ENCODE data around the gene SLAMF1.
"Not testable (repeated sequence)": the region's sequence is repeated elsewhere in the genome, so short reads cannot be mapped to it uniquely, and the experiment has no call there.

Gene SLAMF1

DNA sequence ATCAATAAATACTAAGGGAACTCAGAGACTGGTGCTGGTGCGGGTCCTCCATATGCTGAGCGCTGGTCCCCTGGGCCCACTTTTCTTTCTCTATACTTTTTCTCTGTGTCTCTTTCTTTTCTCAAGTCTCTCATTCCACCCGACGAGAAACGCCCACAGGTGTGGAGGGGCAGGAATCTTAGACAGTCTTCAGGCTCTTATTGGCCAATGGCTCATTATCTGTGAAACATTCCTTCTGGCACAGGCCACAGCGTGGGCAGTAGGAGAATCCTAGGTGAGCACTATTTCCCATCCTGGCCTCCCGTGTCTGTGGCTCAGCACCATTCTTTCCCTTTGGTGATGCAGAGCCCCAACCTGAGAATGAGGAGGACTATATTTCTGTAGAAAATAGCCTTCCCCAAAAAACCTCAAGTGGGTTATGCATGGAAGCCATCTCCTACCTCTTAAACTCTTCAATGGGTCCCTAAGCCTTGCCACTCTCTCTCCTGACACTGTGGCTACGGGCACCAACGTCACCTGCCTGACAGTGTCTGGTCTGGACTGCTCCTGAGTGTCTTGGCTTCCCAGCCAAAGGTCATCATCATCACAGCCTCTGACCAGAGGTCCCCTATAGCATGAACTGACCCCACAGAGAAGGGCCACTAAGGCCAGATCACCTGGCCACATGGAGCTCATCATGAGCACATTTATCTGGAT lies 6.2 kb upstream of the SLAMF1 start:
- no peak for DNase-seq (ENCODE audit: low spot score)
- H2BK12ac ChIP-seq (ENCODE audit: low read length): no peak overlapping the region
- WGBS, 2 donors (ENCODE audit: extremely low coverage in 2 of 2, insufficient read length in 2 of 2, insufficient replicate concordance in 1 of 2): no CpG with 5 or more reads among the region's 9 CpGs

GRCh38 chr1:160652065-160652641 lies 5.3 kb upstream of the SLAMF1 start:
- not testable (repeated sequence) for H3K27ac ChIP-seq (replicated peaks; ENCODE audit: low read length)
- WGBS, 2 donors (ENCODE audit: extremely low coverage in 2 of 2, insufficient read length in 2 of 2, insufficient replicate concordance in 1 of 2): no CpG with 5 or more reads among the region's 8 CpGs

More for the DNA sequence above, 6.2 kb upstream of the SLAMF1 start:
- no peak overlapping the region for H3K23ac ChIP-seq (ENCODE audit: low read depth, low read length, poor library complexity)
- peaks cover 0 to 3% of the 10 kb centered on the region in 2 donors for H3K4me1 ChIP-seq (ENCODE audit: control insufficient read depth in 2 of 2, insufficient read depth in 1 of 2, low read depth in 1 of 2, low read length in 2 of 2)
- peaks cover 0 to 3% (median 0%) of the 10 kb centered on the region in 3 experiments for H3K27me3 ChIP-seq (ENCODE audit: control insufficient read depth in 3 of 3, insufficient read depth in 3 of 3, low read depth in 1 of 3, low read length in 3 of 3)
- no peaks in the 10 kb centered on the region for H3K36me3 ChIP-seq (replicated peaks in 1 of 2; ENCODE audit: control insufficient read depth in 2 of 2, insufficient read depth in 2 of 2, low read length in 2 of 2)
- H3K4me2 ChIP-seq (ENCODE audit: insufficient read depth, low read length, poor library complexity, severe bottlenecking): no peak overlapping the region
- no peak overlapping the region for H2BK5ac ChIP-seq (ENCODE audit: low read length)
- H3K14ac ChIP-seq (ENCODE audit: low read length): no peak overlapping the region
- no peak overlapping the region for H2BK15ac ChIP-seq (ENCODE audit: low read length)
- no peaks in the 10 kb centered on the region for H3K9me3 ChIP-seq (replicated peaks in 1 of 2; ENCODE audit: control insufficient read depth in 2 of 2, insufficient read depth in 1 of 2, low read depth in 1 of 2, low read length in 2 of 2)
- H3K9ac ChIP-seq (ENCODE audit: low read depth, low read length, poor library complexity): peak overlapping the region; percentile 7
- H3K18ac ChIP-seq (ENCODE audit: low read length): no peak overlapping the region
- no peak overlapping the region for H3K4ac ChIP-seq (ENCODE audit: low read length)
- no peak overlapping the region for H3K27ac ChIP-seq (replicated peaks; ENCODE audit: low read length)
- H3K79me1 ChIP-seq (ENCODE audit: low read depth, low read length): no peaks in the 10 kb centered on the region
- no peak overlapping the region for H4K91ac ChIP-seq (ENCODE audit: low read depth, low read length, poor library complexity)
- no peak overlapping the region for H2AFZ ChIP-seq (ENCODE audit: low read length)
- H3K4me3 ChIP-seq (ENCODE audit: low read length in 2 of 2): no peak overlapping the region
- H2AK5ac ChIP-seq (ENCODE audit: low read depth, low read length): no peak overlapping the region
- H4K8ac ChIP-seq (ENCODE audit: low read depth, low read length): no peak overlapping the region
- no peak overlapping the region for H2BK120ac ChIP-seq (ENCODE audit: low read depth, low read length)

DNA sequence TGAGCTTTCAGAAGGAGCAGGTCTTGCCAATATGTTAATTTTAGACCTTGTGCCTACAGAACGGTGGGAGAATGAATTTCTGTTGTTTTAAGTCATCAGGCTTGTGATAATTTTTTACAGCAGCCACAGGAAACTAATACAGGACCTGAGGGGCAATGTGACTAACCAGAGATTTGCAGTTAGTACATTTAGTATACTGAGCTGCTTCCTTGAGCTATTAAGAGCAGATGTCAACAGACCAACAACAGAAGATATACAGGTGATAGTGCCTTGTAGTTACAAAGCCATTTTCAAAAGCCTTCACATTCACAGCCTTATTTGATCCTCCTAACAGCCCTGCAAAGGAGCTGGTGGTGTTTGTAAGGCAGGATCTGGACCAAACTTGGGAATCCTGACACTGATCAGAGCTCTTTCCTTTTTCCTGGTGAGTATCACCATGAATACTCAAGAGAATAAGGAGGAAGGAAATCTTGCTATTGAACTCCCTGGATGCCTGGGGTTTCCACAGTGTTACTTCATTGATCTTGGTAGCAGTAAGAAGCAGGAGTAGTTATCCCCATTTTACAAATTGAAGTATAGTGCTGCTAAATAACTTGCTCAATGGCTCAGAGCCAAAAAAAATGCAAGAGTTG lies 4.7 kb upstream of the SLAMF1 start:
- H3K4me3 ChIP-seq (ENCODE audit: low read length in 2 of 2): no peak overlapping the region
- no peaks in the 10 kb centered on the region for H3K9me3 ChIP-seq (replicated peaks in 1 of 2; ENCODE audit: control insufficient read depth in 2 of 2, insufficient read depth in 1 of 2, low read depth in 1 of 2, low read length in 2 of 2)
- no peak overlapping the region for H2AK5ac ChIP-seq (ENCODE audit: low read depth, low read length)
- H3K4me1 ChIP-seq (ENCODE audit: control insufficient read depth in 2 of 2, insufficient read depth in 1 of 2, low read depth in 1 of 2, low read length in 2 of 2): peaks cover 0 to 3% of the 10 kb centered on the region in 2 donors
- H2AFZ ChIP-seq (ENCODE audit: low read length): peak overlapping the region; percentile 40
- no peak overlapping the region for H3K18ac ChIP-seq (ENCODE audit: low read length)
- no peak overlapping the region for H3K4ac ChIP-seq (ENCODE audit: low read length)
- no peaks in the 10 kb centered on the region for H3K79me1 ChIP-seq (ENCODE audit: low read depth, low read length)
- H2BK12ac ChIP-seq (ENCODE audit: low read length): no peak overlapping the region
- no peak overlapping the region for H2BK15ac ChIP-seq (ENCODE audit: low read length)
- no peak overlapping the region for H3K27ac ChIP-seq (replicated peaks; ENCODE audit: low read length)
- no CpG with 5 or more reads among the region's 1 CpG for WGBS, 2 donors (ENCODE audit: extremely low coverage in 2 of 2, insufficient read length in 2 of 2, insufficient replicate concordance in 1 of 2)
- H3K36me3 ChIP-seq (replicated peaks in 1 of 2; ENCODE audit: control insufficient read depth in 2 of 2, insufficient read depth in 2 of 2, low read length in 2 of 2): no peaks in the 10 kb centered on the region
- H2BK120ac ChIP-seq (ENCODE audit: low read depth, low read length): no peak overlapping the region
- H3K14ac ChIP-seq (ENCODE audit: low read length): no peak overlapping the region
- no peak overlapping the region for H4K8ac ChIP-seq (ENCODE audit: low read depth, low read length)
- no peak overlapping the region for H3K4me2 ChIP-seq (ENCODE audit: insufficient read depth, low read length, poor library complexity, severe bottlenecking)
- no peak overlapping the region for H3K9ac ChIP-seq (ENCODE audit: low read depth, low read length, poor library complexity)
- no peak overlapping the region for H2BK5ac ChIP-seq (ENCODE audit: low read length)
- no peak for DNase-seq (ENCODE audit: low spot score)
- peaks cover 0 to 3% (median 0%) of the 10 kb centered on the region in 3 experiments for H3K27me3 ChIP-seq (ENCODE audit: control insufficient read depth in 3 of 3, insufficient read depth in 3 of 3, low read depth in 1 of 3, low read length in 3 of 3)
- no peak overlapping the region for H3K23ac ChIP-seq (ENCODE audit: low read depth, low read length, poor library complexity)
- no peak overlapping the region for H4K91ac ChIP-seq (ENCODE audit: low read depth, low read length, poor library complexity)

More at GRCh38 chr1:160652065-160652641, 5.3 kb upstream of the SLAMF1 start:
- H3K23ac ChIP-seq (ENCODE audit: low read depth, low read length, poor library complexity); H3K36me3 ChIP-seq (replicated peaks in 1 of 2; ENCODE audit: control insufficient read depth in 2 of 2, insufficient read depth in 2 of 2, low read length in 2 of 2); H4K91ac ChIP-seq (ENCODE audit: low read depth, low read length, poor library complexity); H2BK5ac ChIP-seq (ENCODE audit: low read length); DNase-seq (ENCODE audit: low spot score); H3K4me1 ChIP-seq (ENCODE audit: control insufficient read depth in 2 of 2, insufficient read depth in 1 of 2, low read depth in 1 of 2, low read length in 2 of 2); H3K79me1 ChIP-seq (ENCODE audit: low read depth, low read length); H3K4me2 ChIP-seq (ENCODE audit: insufficient read depth, low read length, poor library complexity, severe bottlenecking); H3K14ac ChIP-seq (ENCODE audit: low read length); H3K9me3 ChIP-seq (replicated peaks in 1 of 2; ENCODE audit: control insufficient read depth in 2 of 2, insufficient read depth in 1 of 2, low read depth in 1 of 2, low read length in 2 of 2); H2AK5ac ChIP-seq (ENCODE audit: low read depth, low read length); H2BK120ac ChIP-seq (ENCODE audit: low read depth, low read length); H2BK15ac ChIP-seq (ENCODE audit: low read length); H2BK12ac ChIP-seq (ENCODE audit: low read length); H3K4me3 ChIP-seq (ENCODE audit: low read length in 2 of 2); H3K18ac ChIP-seq (ENCODE audit: low read length); H3K4ac ChIP-seq (ENCODE audit: low read length); H3K27me3 ChIP-seq (ENCODE audit: control insufficient read depth in 3 of 3, insufficient read depth in 3 of 3, low read depth in 1 of 3, low read length in 3 of 3); H3K9ac ChIP-seq (ENCODE audit: low read depth, low read length, poor library complexity); H4K8ac ChIP-seq (ENCODE audit: low read depth, low read length): not testable (repeated sequence)
- H2AFZ ChIP-seq (ENCODE audit: low read length): peak overlapping the region; percentile 64

- WGBS, 2 donors (ENCODE audit: extremely low coverage in 2 of 2, insufficient read length in 2 of 2, insufficient replicate concordance in 1 of 2): no CpG with 5 or more reads among the region's 3 CpGs
- no peak overlapping the region for H3K4ac ChIP-seq (ENCODE audit: low read length)
Measured at GRCh38 chr1:160647329-160647720, 481 bp upstream of the SLAMF1 start.

More at GRCh38 chr1:160647329-160647720, 481 bp upstream of the SLAMF1 start:
- no peaks in the 10 kb centered on the region for H3K9me3 ChIP-seq (replicated peaks in 1 of 2; ENCODE audit: control insufficient read depth in 2 of 2, insufficient read depth in 1 of 2, low read depth in 1 of 2, low read length in 2 of 2)
- H3K27me3 ChIP-seq (ENCODE audit: control insufficient read depth in 3 of 3, insufficient read depth in 3 of 3, low read depth in 1 of 3, low read length in 3 of 3): peaks cover 0 to 3% (median 0%) of the 10 kb centered on the region in 3 experiments
- no peak overlapping the region for H2BK15ac ChIP-seq (ENCODE audit: low read length)
- H2AFZ ChIP-seq (ENCODE audit: low read length): no peak overlapping the region
- H3K9ac ChIP-seq (ENCODE audit: low read depth, low read length, poor library complexity): no peak overlapping the region
- no peak overlapping the region for H3K27ac ChIP-seq (replicated peaks; ENCODE audit: low read length)
- H3K23ac ChIP-seq (ENCODE audit: low read depth, low read length, poor library complexity): no peak overlapping the region
- no peak overlapping the region for H2BK120ac ChIP-seq (ENCODE audit: low read depth, low read length)
- no peak overlapping the region for H3K4me3 ChIP-seq (ENCODE audit: low read length in 2 of 2)
- no peak overlapping the region for H3K18ac ChIP-seq (ENCODE audit: low read length)
- H3K36me3 ChIP-seq (replicated peaks in 1 of 2; ENCODE audit: control insufficient read depth in 2 of 2, insufficient read depth in 2 of 2, low read length in 2 of 2): no peaks in the 10 kb centered on the region
- H2AK5ac ChIP-seq (ENCODE audit: low read depth, low read length): no peak overlapping the region
- no peak overlapping the region for H2BK5ac ChIP-seq (ENCODE audit: low read length)
- H3K4me2 ChIP-seq (ENCODE audit: insufficient read depth, low read length, poor library complexity, severe bottlenecking): no peak overlapping the region
- no peak overlapping the region for H3K14ac ChIP-seq (ENCODE audit: low read length)
- peaks cover 0 to 2% of the 10 kb centered on the region in 2 donors for H3K4me1 ChIP-seq (ENCODE audit: control insufficient read depth in 2 of 2, insufficient read depth in 1 of 2, low read depth in 1 of 2, low read length in 2 of 2)
- no peak for DNase-seq (ENCODE audit: low spot score)
- no peak overlapping the region for H4K8ac ChIP-seq (ENCODE audit: low read depth, low read length)
- H3K79me1 ChIP-seq (ENCODE audit: low read depth, low read length): no peaks in the 10 kb centered on the region
- no peak overlapping the region for H2BK12ac ChIP-seq (ENCODE audit: low read length)
- H4K91ac ChIP-seq (ENCODE audit: low read depth, low read length, poor library complexity): no peak overlapping the region
